NCI-H1105 (cell line): ENCODE data around the gene STT3A.

Experiments
- DNase-seq: peaks from one replicate; lab custom pipeline; 2025; lab: John Stamatoyannopoulos, UW

Gene STT3A

GRCh38 chr11:125663910-125664309 is 71.3 kb downstream of the STT3A start:
- no peak for DNase-seq

GRCh38 chr11:125667151-125667550 is 74.5 kb downstream of the STT3A start:
- no peak for DNase-seq

- no peak for DNase-seq
Observed at GRCh38 chr11:125670172-125670571, 77.5 kb downstream of the STT3A start.

GRCh38 chr11:125671561-125671960 is 78.9 kb downstream of the STT3A start:
- DNase-seq, result no peak
